ENCODE data around the gene STOM.

GRCh38 chr9:121308765-121309164 is 61.3 kb downstream of the STOM start:
- TF ChIP-seq, protein P1, sequence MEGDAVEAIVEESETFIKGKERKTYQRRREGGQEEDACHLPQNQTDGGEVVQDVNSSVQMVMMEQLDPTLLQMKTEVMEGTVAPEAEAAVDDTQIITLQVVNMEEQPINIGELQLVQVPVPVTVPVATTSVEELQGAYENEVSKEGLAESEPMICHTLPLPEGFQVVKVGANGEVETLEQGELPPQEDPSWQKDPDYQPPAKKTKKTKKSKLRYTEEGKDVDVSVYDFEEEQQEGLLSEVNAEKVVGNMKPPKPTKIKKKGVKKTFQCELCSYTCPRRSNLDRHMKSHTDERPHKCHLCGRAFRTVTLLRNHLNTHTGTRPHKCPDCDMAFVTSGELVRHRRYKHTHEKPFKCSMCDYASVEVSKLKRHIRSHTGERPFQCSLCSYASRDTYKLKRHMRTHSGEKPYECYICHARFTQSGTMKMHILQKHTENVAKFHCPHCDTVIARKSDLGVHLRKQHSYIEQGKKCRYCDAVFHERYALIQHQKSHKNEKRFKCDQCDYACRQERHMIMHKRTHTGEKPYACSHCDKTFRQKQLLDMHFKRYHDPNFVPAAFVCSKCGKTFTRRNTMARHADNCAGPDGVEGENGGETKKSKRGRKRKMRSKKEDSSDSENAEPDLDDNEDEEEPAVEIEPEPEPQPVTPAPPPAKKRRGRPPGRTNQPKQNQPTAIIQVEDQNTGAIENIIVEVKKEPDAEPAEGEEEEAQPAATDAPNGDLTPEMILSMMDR (IDR thresholded peaks at IDR 0.05): no peak
- TF ChIP-seq POLR2A (IDR thresholded peaks at IDR 0.05): no peak

Data from testis (tissue), 2 donors.